ENCODE results near the gene NDUFA9. TPM values are rescaled to one million over a fixed set of nuclear protein-coding genes. Genes with fewer than 3 reads are reported as not detected.

The NDUFA9 gene
- total and polyA plus RNA-seq, 2 of the 13 experiments (the other 11 are each of a cell fraction or from before 2014, with no cell fraction given): 68.0 to 150 TPM

DNA sequence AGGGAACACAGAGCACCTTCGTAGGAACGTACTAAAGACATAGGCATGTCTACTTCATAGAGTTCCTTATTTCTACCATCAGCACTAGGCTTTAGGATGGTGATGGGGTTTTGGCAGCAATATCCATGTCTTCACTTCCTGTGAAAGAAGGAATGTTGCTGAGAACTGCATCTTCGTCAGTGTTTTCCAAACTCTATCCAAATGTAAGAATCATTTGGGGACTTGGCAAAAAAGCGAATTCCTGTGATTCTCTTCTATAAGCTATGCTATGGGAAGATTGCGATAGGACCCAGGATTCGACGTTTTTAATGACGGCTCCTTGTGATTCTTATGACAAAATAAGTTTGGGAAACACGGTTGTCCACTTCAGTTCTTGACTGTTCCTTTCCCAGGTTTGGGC is 39.8 kb upstream of the NDUFA9 start:
- no peak overlapping the region for H3K27ac ChIP-seq (ENCODE audit: extremely low read length, insufficient read depth, low read length)
- TF ChIP-seq CEBPG (CRISPR knock-in tag; IDR thresholded peaks at IDR 0.05) (no peak), MXI1 (IDR thresholded peaks at IDR 0.05; ENCODE audit: borderline replicate concordance, low read depth, low read length) (no peak), ZNF670 (CRISPR knock-in tag; IDR thresholded peaks at IDR 0.05; ENCODE audit: borderline replicate concordance) (no peak)
- TF ChIP-seq, protein P1, sequence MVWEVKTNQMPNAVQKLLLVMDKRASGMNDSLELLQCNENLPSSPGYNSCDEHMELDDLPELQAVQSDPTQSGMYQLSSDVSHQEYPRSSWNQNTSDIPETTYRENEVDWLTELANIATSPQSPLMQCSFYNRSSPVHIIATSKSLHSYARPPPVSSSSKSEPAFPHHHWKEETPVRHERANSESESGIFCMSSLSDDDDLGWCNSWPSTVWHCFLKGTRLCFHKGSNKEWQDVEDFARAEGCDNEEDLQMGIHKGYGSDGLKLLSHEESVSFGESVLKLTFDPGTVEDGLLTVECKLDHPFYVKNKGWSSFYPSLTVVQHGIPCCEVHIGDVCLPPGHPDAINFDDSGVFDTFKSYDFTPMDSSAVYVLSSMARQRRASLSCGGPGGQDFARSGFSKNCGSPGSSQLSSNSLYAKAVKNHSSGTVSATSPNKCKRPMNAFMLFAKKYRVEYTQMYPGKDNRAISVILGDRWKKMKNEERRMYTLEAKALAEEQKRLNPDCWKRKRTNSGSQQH (CRISPR knock-in tag; IDR thresholded peaks at IDR 0.05; ENCODE audit: low read depth): no peak
- WGBS (ENCODE audit: low lambda C conversion rate): 96% methylated on average over 9 of the region's 9 CpGs
- H4K20me1 ChIP-seq (ENCODE audit: insufficient read depth, low read length): no peaks in the 10 kb centered on the region
- peaks cover 14% of the 10 kb centered on the region for H3K4me1 ChIP-seq (ENCODE audit: insufficient read depth, low read length)
- peaks cover 2% of the 10 kb centered on the region for H3K79me2 ChIP-seq (ENCODE audit: insufficient read depth, low read length)
- no peak overlapping the region for H3K4me2 ChIP-seq (ENCODE audit: low read depth, low read length)
- FAIRE-seq (no peak), ATAC-seq (no peak), DNase-seq (ENCODE audit: low spot score) (no peak)
- H3K36me3 ChIP-seq (replicated peaks in 1 of 2; ENCODE audit: control insufficient read depth in 1 of 2, insufficient read depth in 2 of 2, low read length in 2 of 2): peaks cover 1 to 8% of the 10 kb centered on the region in 2 experiments; a peak in 3 of 5 replicates
- H2AFZ ChIP-seq (ENCODE audit: low read length): no peak overlapping the region
- H3K4me3 ChIP-seq (replicated peaks in 1 of 3; ENCODE audit: insufficient read depth in 1 of 3, low read depth in 2 of 3, low read length in 3 of 3): no peak overlapping the region
- H3K9me3 ChIP-seq (ENCODE audit: low read length): no peaks in the 10 kb centered on the region
- intact Hi-C loops (cut with micrococcal nuclease; ENCODE audit: unreplicated experiment) (loop anchor here (10.0 kb wide), 1 partner anchor 146 kb away; no protein-coding TSS in a partner anchor), in situ Hi-C loops (cut with HindIII; ENCODE audit: extremely low pct_ligation_motif_present, low pct_unique_long_range_greater_than_20kb) (no loop called here)
- POLR2A ChIA-PET: no interaction called here
- no peak overlapping the region for H3K9ac ChIP-seq (ENCODE audit: insufficient read depth, low read depth, low read length)
- no peaks in the 10 kb centered on the region for H3K27me3 ChIP-seq (ENCODE audit: control insufficient read depth in 1 of 2, insufficient read depth in 2 of 2, low read length in 2 of 2)
- CTCF ChIA-PET (ENCODE audit: low intra/inter-chr PET ratio, low total read pairs): no interaction called here
- BruUV-seq (replicated peaks): no TSS peak

DNA sequence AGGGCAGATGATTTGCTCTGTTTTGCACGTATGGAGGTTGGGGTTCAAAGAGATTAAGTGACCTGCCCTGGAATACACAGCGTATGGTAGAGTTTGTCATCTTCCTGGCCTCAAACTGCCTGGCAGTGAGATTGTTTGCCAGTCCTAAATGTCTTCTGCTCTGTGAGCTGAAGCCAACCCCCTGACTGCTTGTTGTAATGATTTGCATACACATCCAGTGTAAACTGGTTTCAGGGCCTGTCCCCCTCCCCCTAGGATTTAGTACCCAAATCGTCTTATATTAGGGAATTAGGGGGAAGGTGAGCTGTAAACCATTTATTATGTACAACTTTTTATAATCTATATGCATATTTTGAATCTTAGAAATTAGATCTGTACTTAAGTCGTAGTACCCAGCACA is 38.4 kb upstream of the NDUFA9 start:
- Histone ChIP-seq H3K79me2 (ENCODE audit: insufficient read depth, low read length) (peaks cover 1% of the 10 kb centered on the region), H3K9me3 (ENCODE audit: low read length) (no peaks in the 10 kb centered on the region), H2AFZ (ENCODE audit: low read length) (no peak overlapping the region), H3K4me2 (ENCODE audit: low read depth, low read length) (no peak overlapping the region), H3K27ac (ENCODE audit: extremely low read length, insufficient read depth, low read length) (no peak overlapping the region), H3K27me3 (ENCODE audit: control insufficient read depth in 1 of 2, insufficient read depth in 2 of 2, low read length in 2 of 2) (no peaks in the 10 kb centered on the region), H3K4me1 (ENCODE audit: insufficient read depth, low read length) (peaks cover 12% of the 10 kb centered on the region), H3K4me3 (replicated peaks in 1 of 3; ENCODE audit: insufficient read depth in 1 of 3, low read depth in 2 of 3, low read length in 3 of 3) (no peak overlapping the region), H4K20me1 (ENCODE audit: insufficient read depth, low read length) (no peaks in the 10 kb centered on the region), H3K36me3 (replicated peaks in 1 of 2; ENCODE audit: control insufficient read depth in 1 of 2, insufficient read depth in 2 of 2, low read length in 2 of 2) (peaks cover 1 to 11% of the 10 kb centered on the region in 2 experiments; a peak in 3 of 5 replicates), H3K9ac (ENCODE audit: insufficient read depth, low read depth, low read length) (no peak overlapping the region)
- FAIRE-seq: no peak
- CTCF ChIA-PET (ENCODE audit: low intra/inter-chr PET ratio, low total read pairs): no interaction called here
- intact Hi-C loops (cut with micrococcal nuclease; ENCODE audit: unreplicated experiment): no loop called here
- in situ Hi-C loops (cut with HindIII; ENCODE audit: extremely low pct_ligation_motif_present, low pct_unique_long_range_greater_than_20kb): no loop called here
- DNase-seq (ENCODE audit: low spot score): no peak
- ATAC-seq: no peak
- BruUV-seq (replicated peaks): no TSS peak
- 66% methylated on average over 4 of the region's 4 CpGs for WGBS (ENCODE audit: low lambda C conversion rate)
- POLR2A ChIA-PET: no interaction called here
- TF ChIP-seq ZNF605 (CRISPR knock-in tag; IDR thresholded peaks at IDR 0.05) (no peak), SOX13 (IDR thresholded peaks at IDR 0.05) (no peak), SOX13 (CRISPR knock-in tag; conservative IDR thresholded peaks at IDR 0.05 in 1 of 2, IDR thresholded peaks at IDR 0.05 in 1 of 2) (no peak), SNAPC2 (CRISPR knock-in tag; IDR thresholded peaks at IDR 0.05) (no peak), KDM4B (CRISPR knock-in tag; IDR thresholded peaks at IDR 0.05) (no peak), ZMYM4 (CRISPR knock-in tag; IDR thresholded peaks at IDR 0.05) (no peak), ZNF570 (CRISPR knock-in tag; IDR thresholded peaks at IDR 0.05; ENCODE audit: borderline replicate concordance) (no peak), SKI (IDR thresholded peaks at IDR 0.05; ENCODE audit: partially characterized antibody) (no peak), ZNF629 (CRISPR knock-in tag; conservative IDR thresholded peaks at IDR 0.05) (no peak)
- TF ChIP-seq, protein P2, sequence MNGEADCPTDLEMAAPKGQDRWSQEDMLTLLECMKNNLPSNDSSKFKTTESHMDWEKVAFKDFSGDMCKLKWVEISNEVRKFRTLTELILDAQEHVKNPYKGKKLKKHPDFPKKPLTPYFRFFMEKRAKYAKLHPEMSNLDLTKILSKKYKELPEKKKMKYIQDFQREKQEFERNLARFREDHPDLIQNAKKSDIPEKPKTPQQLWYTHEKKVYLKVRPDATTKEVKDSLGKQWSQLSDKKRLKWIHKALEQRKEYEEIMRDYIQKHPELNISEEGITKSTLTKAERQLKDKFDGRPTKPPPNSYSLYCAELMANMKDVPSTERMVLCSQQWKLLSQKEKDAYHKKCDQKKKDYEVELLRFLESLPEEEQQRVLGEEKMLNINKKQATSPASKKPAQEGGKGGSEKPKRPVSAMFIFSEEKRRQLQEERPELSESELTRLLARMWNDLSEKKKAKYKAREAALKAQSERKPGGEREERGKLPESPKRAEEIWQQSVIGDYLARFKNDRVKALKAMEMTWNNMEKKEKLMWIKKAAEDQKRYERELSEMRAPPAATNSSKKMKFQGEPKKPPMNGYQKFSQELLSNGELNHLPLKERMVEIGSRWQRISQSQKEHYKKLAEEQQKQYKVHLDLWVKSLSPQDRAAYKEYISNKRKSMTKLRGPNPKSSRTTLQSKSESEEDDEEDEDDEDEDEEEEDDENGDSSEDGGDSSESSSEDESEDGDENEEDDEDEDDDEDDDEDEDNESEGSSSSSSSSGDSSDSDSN (CRISPR knock-in tag; IDR thresholded peaks at IDR 0.05): no peak
